ENCODE measurements around the gene JPH3.
A peak's percentile ranks its signal among the peaks of the same experiment; 100 is the strongest.

Gene JPH3

DNA sequence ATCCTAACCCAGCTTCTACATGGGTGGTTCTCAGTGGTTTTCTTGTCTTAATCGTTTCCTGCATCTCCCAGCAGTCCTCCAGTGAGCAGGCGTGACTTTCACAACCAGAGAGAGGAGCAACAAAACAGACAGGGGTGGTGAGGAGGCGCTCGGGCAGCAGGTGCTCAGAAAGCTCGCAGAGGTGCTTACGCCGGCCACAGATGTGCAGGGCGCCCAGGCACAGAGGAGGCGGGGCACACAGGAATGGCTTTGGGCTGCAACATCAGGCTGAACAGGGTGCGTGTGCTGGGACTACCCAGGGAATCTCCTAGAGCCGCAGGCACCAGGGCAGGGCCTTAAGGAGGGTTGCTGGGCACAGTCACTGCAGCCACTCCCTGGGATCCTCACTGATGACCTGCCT lies 130.9 kb downstream of the JPH3 start:
- H3K27ac Mint-ChIP-seq, result no peak overlapping the region
- H3K4me3 Mint-ChIP-seq, result no peak overlapping the region
- no peak for DNase-seq
- H3K9me3 Mint-ChIP-seq, result no peaks in the 10 kb centered on the region
- no peaks in the 10 kb centered on the region for H3K27me3 Mint-ChIP-seq (ENCODE audit: low read depth, poor library complexity)
- TF ChIP-seq, protein P1, sequence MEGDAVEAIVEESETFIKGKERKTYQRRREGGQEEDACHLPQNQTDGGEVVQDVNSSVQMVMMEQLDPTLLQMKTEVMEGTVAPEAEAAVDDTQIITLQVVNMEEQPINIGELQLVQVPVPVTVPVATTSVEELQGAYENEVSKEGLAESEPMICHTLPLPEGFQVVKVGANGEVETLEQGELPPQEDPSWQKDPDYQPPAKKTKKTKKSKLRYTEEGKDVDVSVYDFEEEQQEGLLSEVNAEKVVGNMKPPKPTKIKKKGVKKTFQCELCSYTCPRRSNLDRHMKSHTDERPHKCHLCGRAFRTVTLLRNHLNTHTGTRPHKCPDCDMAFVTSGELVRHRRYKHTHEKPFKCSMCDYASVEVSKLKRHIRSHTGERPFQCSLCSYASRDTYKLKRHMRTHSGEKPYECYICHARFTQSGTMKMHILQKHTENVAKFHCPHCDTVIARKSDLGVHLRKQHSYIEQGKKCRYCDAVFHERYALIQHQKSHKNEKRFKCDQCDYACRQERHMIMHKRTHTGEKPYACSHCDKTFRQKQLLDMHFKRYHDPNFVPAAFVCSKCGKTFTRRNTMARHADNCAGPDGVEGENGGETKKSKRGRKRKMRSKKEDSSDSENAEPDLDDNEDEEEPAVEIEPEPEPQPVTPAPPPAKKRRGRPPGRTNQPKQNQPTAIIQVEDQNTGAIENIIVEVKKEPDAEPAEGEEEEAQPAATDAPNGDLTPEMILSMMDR (IDR thresholded peaks at IDR 0.05), result no peak
- peaks cover 37% of the 10 kb centered on the region for H3K36me3 Mint-ChIP-seq (ENCODE audit: low read depth)
- H3K4me1 Mint-ChIP-seq, result peaks cover 5% of the 10 kb centered on the region

DNA sequence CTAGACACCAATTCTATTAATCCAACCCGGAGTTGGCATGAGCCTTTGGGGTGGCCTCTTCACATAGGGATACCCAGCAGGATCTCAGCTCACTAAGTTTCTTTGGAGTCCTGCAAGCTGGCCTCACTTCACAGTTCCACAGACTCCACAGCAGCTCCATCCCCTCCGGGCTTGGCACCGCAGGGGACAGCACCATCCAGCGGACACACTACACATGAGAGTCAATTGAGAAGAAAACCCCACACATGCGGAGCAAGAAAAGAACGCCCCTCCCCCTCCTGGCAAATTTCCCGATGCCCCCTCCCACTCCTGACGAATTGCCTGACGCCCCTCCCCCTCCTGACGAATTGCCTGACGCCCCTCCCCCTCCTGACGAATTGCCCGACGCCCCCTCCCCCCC lies 132.3 kb downstream of the JPH3 start:
- H3K4me3 Mint-ChIP-seq, result no peak overlapping the region
- peaks cover 29% of the 10 kb centered on the region for H3K36me3 Mint-ChIP-seq (ENCODE audit: low read depth)
- no peaks in the 10 kb centered on the region for H3K9me3 Mint-ChIP-seq
- no peaks in the 10 kb centered on the region for H3K27me3 Mint-ChIP-seq (ENCODE audit: low read depth, poor library complexity)
- H3K4me1 Mint-ChIP-seq, result peaks cover 5% of the 10 kb centered on the region
- TF ChIP-seq, protein P1 (IDR thresholded peaks at IDR 0.05), result no peak
- peak; percentile 13 for DNase-seq
- no peak overlapping the region for H3K27ac Mint-ChIP-seq

DNA sequence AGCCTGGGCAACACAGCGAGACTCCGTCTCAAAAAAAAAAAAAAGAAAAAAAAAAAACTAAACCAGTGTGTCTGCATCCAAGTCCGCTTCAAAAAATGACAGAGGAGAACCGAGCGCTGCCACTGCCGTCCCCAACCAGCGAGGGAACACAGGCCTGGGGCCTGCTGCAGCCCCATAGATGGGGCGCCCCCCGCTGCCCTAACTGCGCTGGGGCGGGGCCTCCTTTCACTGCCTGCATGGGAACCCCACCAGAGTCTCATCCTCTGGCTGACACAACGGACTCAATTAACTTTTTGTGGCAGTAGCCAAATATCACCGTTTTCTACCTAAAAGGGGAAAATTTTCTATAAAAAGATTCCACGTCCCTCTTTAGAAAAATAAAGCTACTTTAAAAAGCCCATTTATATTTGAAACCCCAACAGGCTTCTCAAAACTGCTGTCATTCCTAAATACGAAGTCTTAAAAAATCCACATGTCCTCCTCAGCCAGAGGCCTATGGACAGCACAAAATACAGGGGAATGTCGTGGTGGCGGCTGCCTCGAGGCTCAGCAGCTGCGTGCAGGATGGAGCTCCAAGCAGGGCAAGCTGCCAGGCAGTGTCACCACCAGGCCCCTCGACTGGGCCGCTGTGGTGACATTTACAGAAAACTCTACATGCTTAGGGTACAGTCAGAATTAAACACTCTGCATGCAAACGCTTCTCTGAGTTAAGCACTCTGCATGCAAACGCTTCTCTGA lies 133.1 kb downstream of the JPH3 start:
- H3K9me3 Mint-ChIP-seq, result no peaks in the 10 kb centered on the region

DNA sequence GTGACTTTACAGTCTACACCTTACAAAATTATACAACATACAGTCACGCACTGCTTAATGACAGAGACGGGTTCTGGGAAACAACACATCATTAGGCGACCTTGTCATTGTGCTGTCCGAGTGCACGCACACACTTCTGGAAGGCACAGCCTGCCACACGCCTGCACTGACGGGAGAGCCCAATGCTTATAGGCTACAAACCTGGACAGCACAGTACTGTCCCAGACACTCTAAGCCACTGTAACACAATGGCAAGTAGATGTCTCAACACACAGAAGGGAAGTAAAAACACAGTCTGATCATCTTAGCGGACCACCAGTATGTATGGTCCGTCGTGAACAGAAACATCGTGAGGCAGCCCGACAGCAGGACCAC lies 133.7 kb downstream of the JPH3 start:
- no peaks in the 10 kb centered on the region for H3K27me3 Mint-ChIP-seq (ENCODE audit: low read depth, poor library complexity)
- no peak for DNase-seq
- peaks cover 11% of the 10 kb centered on the region for H3K4me1 Mint-ChIP-seq
- TF ChIP-seq, protein P1 (IDR thresholded peaks at IDR 0.05), result no peak
- H3K4me3 Mint-ChIP-seq, result no peak overlapping the region
- H3K36me3 Mint-ChIP-seq (ENCODE audit: low read depth), result peaks cover 24% of the 10 kb centered on the region
- H3K27ac Mint-ChIP-seq, result no peak overlapping the region
- H3K9me3 Mint-ChIP-seq, result no peaks in the 10 kb centered on the region

More for the DNA sequence above, 133.1 kb downstream of the JPH3 start:
- no peaks in the 10 kb centered on the region for H3K27me3 Mint-ChIP-seq (ENCODE audit: low read depth, poor library complexity)
- peaks cover 24% of the 10 kb centered on the region for H3K36me3 Mint-ChIP-seq (ENCODE audit: low read depth)
- DNase-seq, result no peak
- H3K27ac Mint-ChIP-seq, result no peak overlapping the region
- peaks cover 6% of the 10 kb centered on the region for H3K4me1 Mint-ChIP-seq
- H3K4me3 Mint-ChIP-seq, result no peak overlapping the region
- TF ChIP-seq, protein P1 (IDR thresholded peaks at IDR 0.05), result no peak

DNA sequence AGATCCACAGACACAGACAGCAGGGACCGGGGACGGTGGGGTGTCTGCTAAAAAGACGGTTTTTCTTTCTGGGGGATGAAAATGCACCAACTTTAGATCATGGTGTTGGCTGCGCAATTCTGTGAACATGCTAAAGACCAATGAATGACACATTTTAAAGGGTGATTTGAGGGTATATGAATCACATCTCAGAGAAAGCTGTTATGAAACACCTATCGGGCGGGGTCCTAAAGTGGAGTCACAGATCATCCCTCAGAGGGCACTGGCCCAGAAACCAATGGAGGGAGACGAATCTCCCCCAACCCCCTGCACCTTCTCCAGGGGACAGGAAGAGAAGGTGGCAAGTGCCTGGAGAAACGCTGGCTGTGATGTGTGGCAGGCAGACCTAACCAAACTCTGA lies 137.5 kb downstream of the JPH3 start:
- DNase-seq, result no peak
- H3K36me3 Mint-ChIP-seq (ENCODE audit: low read depth), result peaks cover 39% of the 10 kb centered on the region
- no peaks in the 10 kb centered on the region for H3K27me3 Mint-ChIP-seq (ENCODE audit: low read depth, poor library complexity)

More for the DNA sequence above, 137.5 kb downstream of the JPH3 start:
- TF ChIP-seq, protein P1 (IDR thresholded peaks at IDR 0.05), result no peak
- H3K27ac Mint-ChIP-seq, result no peak overlapping the region
- H3K9me3 Mint-ChIP-seq, result peaks cover 5% of the 10 kb centered on the region
- H3K4me3 Mint-ChIP-seq, result no peak overlapping the region
- H3K4me1 Mint-ChIP-seq, result peaks cover 7% of the 10 kb centered on the region
